CD4-positive, alpha-beta T cell treated with Interleukin-21 for 1 hour (primary cell): ENCODE measurements around the gene ACVR2A.

Source experiments
- DNase-seq: peaks from one replicate; pipeline ENCODE4 v3.0.0-alpha.2; 2020

ACVR2A gene

GRCh38 chr2:147855977-147856376 is 11.1 kb downstream of the ACVR2A start:
- DNase-seq, result no peak

DNA sequence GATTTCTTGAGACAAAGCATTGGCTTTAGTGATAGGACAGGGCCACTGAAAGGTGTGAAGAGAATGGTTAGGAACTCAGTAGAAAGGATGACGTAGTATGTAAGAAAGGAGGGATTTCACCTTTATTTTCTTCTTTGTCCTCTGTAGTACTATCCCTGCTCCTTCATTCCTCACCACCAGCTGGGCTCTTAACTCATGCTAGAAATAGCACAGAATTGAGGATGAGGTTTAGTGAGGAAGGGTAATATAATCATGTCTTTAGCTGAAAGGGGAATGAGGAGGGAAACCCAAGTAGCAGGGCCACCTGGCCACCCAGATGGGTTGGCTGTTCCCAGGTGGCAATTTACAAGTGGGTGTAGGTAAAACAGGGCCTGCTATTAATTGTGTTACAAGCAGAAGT is 15.2 kb downstream of the ACVR2A start:
- no peak for DNase-seq

- peak; percentile 15 for DNase-seq
These were observed 18.2 kb downstream of the ACVR2A start for GRCh38 chr2:147862859-147863516.

- no peak for DNase-seq
These were observed 19.0 kb downstream of the ACVR2A start for GRCh38 chr2:147863835-147864234.

- DNase-seq, result no peak
These were observed 20.7 kb downstream of the ACVR2A start for GRCh38 chr2:147865560-147865959.

- DNase-seq, result no peak
These were observed 22.2 kb downstream of the ACVR2A start for GRCh38 chr2:147867050-147867449.

- DNase-seq, result no peak
These were observed 25.1 kb downstream of the ACVR2A start for GRCh38 chr2:147869934-147870333.

DNA sequence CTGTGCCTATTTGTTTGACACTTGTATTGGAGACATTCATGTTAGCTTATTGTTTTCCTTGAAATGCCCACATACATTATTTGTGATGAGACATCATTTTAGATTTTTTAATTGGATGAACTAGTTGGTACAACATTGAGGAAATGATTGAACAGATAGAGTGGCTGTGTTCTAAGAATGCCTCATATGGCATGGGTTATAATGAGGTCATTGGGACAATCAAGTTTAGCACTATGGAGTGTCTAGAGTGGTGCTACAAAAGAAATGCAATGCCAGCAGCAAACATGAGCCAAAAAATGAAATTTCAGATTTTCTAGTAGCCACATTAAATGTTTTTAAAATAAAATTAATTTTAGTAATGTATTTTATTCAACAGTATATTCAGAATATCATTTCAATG is 28.1 kb downstream of the ACVR2A start:
- DNase-seq, result no peak

GRCh38 chr2:147873859-147874483 is 29.1 kb downstream of the ACVR2A start:
- DNase-seq, result no peak

GRCh38 chr2:147879846-147880245 is 35.0 kb downstream of the ACVR2A start:
- DNase-seq, result no peak

DNA sequence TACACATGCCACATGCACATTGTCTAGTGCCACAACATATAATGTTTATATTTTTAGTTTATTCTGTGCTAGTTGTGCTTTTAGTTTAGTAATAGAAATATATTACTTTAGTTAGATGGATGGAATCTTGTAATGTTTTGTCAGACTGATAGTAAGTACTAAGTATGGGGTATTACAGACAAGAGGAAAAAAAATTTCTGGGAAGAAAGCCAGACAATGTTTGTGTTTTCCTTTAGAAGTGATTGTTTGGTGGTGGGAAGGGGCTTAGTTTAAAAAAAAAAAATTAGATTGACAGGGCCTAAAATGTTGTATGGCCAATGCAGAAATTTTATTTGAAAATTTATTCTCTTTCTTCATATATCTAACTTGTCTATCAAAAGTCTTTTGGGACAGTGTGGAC is 37.8 kb downstream of the ACVR2A start:
- no peak for DNase-seq

- no peak for DNase-seq
These were observed 40.0 kb downstream of the ACVR2A start for GRCh38 chr2:147884830-147885229.

DNA sequence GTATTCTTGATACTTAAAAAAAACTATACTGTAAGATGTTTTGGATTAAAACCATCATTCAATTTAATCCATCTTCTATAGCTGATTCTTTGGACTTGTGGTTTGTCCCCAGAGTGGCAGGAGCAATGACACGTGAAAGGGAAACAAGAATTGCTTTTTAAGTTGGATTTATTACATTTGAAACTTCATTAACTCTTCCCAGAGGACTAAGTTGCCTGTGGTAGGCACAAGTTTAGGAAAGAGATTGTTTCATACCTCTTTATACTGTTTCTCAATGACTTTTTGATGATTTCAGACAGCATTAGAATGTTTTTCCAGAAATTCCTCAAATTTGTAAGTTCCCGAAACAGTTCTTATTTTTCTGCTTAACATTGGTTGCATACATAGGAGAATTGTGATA is 41.3 kb downstream of the ACVR2A start:
- DNase-seq, result no peak

DNA sequence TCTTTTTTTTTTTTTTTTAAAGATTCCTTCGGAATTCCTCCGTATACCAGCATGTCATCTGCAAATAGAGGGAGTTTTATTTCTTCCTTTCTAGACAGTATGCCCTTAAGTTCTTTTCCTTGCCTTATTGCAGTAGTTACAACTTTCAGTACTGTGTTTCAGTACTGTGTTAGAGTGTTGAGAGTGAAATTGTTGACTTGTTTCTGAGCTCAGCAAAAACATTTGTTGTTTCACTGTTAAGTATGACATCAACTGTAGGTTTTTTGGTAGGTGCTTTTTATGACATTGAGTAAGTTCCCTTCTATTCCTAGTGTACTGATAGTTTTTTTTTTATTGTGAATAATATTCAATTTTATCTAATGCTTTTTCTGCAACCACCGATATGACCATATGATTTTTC is 43.9 kb downstream of the ACVR2A start:
- no peak for DNase-seq

- DNase-seq, result no peak
These were observed 59.2 kb downstream of the ACVR2A start for GRCh38 chr2:147904051-147904450.

DNA sequence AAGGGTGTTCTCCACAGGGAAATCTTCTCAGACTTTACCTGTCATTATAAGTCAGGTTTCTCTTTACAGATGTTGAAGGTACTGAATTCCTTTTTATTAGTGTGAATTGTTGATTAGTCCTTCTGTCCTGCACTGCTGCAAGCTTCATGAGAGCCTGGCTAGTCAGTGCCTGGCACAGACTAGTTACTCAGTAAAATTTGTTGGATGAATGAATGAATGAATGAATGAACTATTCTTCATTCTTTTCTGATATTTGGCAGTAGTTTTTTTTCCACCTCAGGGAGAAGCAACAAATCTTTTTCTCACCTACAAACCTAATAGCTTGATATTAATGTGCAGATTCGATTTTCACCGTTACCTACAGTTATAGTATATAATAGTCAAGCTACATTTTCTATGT is 64.3 kb downstream of the ACVR2A start:
- no peak for DNase-seq

GRCh38 chr2:147910990-147911473 is 66.2 kb downstream of the ACVR2A start:
- DNase-seq, result peak; percentile 67

DNA sequence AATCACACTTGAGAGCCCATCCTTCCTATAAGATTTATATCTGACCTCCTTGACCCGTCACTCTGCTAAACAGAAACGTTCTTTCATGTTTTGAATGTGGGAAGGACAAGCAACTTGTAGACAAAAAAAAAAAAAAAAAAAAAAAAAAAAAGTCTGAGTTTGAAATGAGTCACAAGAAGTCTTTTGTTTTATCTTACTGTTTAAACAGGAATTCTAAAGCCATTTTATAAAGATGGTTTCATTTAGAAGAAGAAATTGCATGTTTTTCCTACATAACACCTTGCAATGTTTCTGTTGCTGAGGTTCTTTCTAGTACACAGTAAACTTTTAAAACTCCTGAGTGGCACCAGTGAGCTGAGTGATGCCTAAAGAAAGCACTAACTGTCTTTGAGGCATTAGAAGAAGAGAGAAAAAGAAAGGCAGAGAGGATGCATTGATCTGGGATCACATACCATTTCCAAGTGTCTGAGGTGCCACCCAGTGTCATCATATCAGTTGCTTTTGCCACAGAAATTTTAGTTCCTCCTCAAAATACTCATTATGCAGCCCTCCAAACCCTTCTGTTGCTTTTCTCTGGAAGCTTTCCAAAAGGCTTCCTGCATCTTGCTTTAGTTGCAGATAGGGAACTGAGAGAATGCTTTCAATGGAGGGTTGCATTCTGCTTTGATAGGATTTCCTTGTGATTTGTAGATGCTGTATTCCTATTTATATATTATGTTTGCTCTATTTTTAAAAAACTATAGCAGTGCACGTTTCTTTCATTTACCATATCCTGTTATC is 69.1 kb downstream of the ACVR2A start:
- no peak for DNase-seq

- DNase-seq, result no peak
These were observed 71.2 kb downstream of the ACVR2A start for GRCh38 chr2:147916067-147916466.

GRCh38 chr2:147916723-147917122 is 71.9 kb downstream of the ACVR2A start:
- no peak for DNase-seq

DNA sequence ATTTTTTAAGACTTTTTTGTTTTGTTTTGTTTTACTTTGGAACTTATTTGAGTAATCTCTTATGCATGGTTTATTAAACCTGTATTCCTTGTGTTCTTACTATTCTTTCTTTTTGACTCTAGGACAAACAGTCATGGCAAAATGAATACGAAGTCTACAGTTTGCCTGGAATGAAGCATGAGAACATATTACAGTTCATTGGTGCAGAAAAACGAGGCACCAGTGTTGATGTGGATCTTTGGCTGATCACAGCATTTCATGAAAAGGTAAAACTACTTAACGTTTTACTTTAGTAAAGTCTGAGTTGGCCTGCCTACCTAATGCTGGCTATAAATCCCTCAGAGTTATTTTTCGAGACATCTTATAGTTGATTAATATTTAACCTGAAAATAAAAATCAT is 72.3 kb downstream of the ACVR2A start:
- no peak for DNase-seq

- no peak for DNase-seq
These were observed 79.0 kb downstream of the ACVR2A start for GRCh38 chr2:147923846-147924245.

DNA sequence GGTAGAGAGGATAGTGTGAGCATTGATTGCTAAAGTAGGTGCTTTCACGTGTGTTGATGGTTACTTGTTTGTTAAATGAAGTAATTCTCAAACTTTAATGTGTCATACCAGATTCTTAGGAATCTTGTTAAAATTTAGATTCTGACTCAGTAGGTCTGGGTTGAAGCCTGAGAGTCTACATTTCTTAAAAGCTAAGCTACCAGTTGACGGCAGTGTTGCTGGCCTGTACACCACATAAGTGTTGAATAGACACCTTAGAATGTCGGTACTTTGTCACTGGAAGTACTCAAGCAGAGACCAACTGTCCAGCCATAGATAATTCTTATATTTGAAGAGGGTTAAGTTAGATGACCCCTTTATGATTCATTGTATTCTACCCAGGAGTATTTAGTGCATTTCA is 79.8 kb downstream of the ACVR2A start:
- no peak for DNase-seq

DNA sequence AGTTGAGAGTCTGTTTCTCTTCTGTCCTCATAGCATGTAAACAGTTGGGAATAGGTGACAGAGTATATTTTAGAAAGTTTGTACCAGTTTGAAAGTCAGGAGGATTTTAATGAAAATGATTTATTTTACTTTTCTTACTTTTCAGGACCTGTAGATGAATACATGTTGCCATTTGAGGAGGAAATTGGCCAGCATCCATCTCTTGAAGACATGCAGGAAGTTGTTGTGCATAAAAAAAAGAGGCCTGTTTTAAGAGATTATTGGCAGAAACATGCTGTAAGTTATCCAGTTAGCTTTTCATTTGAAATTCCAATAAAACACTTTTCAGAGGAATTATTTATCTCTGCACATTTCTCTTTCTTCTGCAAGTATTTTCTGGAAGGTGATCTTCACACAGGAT is 81.1 kb downstream of the ACVR2A start:
- no peak for DNase-seq
